HEK293T (cell line): ENCODE results near the gene COASY.

Experiments used
- ARNT ChIP-seq: fragments of 450-650 bp; IDR thresholded peaks from 2 replicates; pipeline ENCODE4 v1.6.1; 2017; ENCODE audit warnings: mild to moderate bottlenecking
- BHLHE40 ChIP-seq: fragments of 450-650 bp; IDR thresholded peaks from 2 replicates; pipeline ENCODE4 v1.6.1; 2016; ENCODE audit warnings: mild to moderate bottlenecking, moderate library complexity, borderline replicate concordance
- CTBP1 ChIP-seq: fragments of 450-650 bp; IDR thresholded peaks from 2 replicates; pipeline ENCODE4 v1.6.1; 2016; ENCODE audit warnings: borderline replicate concordance
- ELF4 ChIP-seq: fragments of 450-650 bp; IDR thresholded peaks from 2 replicates; pipeline ENCODE4 v1.6.1; 2017; ENCODE audit warnings: antibody characterized with exemption
- FOXA1 ChIP-seq: fragments of 450-650 bp; IDR thresholded peaks from 2 replicates; pipeline ENCODE4 v1.6.1; 2016; ENCODE audit warnings: mild to moderate bottlenecking
- FOXK2 ChIP-seq: fragments of 450-650 bp; IDR thresholded peaks from 2 replicates; pipeline ENCODE4 v1.6.1; 2016; ENCODE audit warnings: mild to moderate bottlenecking
- FOXM1 ChIP-seq: fragments of 450-650 bp; IDR thresholded peaks from 2 replicates; pipeline ENCODE4 v1.6.1; 2017; ENCODE audit warnings: mild to moderate bottlenecking, borderline replicate concordance
- HDGF ChIP-seq: fragments of 450-650 bp; IDR thresholded peaks from 2 replicates; pipeline ENCODE4 v1.6.1; 2017; ENCODE audit warnings: antibody characterized with exemption, borderline replicate concordance
- L3MBTL2 ChIP-seq: fragments of 450-650 bp; conservative IDR thresholded peaks from 2 replicates; pipeline ENCODE4 v1.6.1; 2016; ENCODE audit warnings: mild to moderate bottlenecking
- LEF1 ChIP-seq: fragments of 450-650 bp; IDR thresholded peaks from 2 replicates; pipeline ENCODE4 v1.6.1; 2017; ENCODE audit warnings: mild to moderate bottlenecking, borderline replicate concordance
- SP1 ChIP-seq: fragments of 450-650 bp; IDR thresholded peaks from 2 replicates; pipeline ENCODE4 v1.6.1; 2017
- SUZ12 ChIP-seq: fragments of 450-650 bp; IDR thresholded peaks from 2 replicates; pipeline ENCODE4 v1.6.1; 2016; ENCODE audit warnings: mild to moderate bottlenecking
- TARDBP ChIP-seq: fragments of 450-650 bp; IDR thresholded peaks from 2 replicates; pipeline ENCODE4 v1.6.1; 2016
- ZNF384 ChIP-seq: fragments of 450-650 bp; IDR thresholded peaks from 2 replicates; pipeline ENCODE4 v1.6.1; 2016

DNA sequence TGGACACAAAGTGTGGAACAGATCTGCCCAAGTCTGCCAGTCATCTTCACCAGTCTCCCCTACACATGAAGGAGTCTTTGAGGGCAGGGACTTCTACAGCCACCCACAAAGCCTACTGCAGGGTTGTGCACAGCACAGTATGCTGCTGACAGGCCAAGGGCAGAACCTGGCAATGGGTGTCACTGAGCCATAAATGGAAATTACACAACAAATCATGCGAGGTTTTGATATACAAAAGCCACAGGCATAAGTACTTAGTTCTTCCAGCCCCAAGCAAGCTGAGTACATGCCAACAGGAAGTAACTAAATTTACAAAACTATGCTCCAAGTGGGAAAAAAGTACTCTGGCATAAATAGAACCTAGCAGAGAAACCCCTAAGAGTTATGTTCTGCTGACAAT is 23.4 kb downstream of the COASY start:
- no peak for TF ChIP-seq FOXM1
- TF ChIP-seq SUZ12 = no peak
- no peak for TF ChIP-seq SP1
- TF ChIP-seq ZNF384 = no peak
- no peak for TF ChIP-seq ARNT
- no peak for TF ChIP-seq FOXA1
- no peak for TF ChIP-seq ELF4
- no peak for TF ChIP-seq TARDBP
- no peak for TF ChIP-seq BHLHE40
- no peak for TF ChIP-seq LEF1
- no peak for TF ChIP-seq L3MBTL2
- TF ChIP-seq FOXK2 = no peak
- no peak for TF ChIP-seq CTBP1
- no peak for TF ChIP-seq HDGF
